ENCODE data around the gene CSRP1.

Gene CSRP1

DNA sequence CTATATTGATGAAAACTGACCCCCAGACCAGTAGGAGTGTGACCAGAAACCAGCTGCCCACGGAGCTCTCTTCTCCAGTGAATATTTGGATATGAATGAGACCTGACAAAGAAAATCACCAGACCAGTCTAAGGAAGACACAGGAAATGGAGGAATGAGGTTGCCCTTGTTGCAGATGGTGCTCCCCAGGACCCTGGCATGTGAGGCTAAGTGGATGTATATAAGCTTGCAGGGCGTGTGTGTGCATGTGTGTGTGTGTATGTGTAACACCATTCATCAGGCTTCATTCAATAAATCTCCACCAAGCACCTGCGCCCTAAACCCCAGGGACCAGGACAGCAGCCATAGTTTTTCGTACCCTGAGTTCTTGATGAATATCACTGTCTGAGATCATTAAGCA, 52.3 kb downstream of the CSRP1 start:
- no peak for DNase-seq (ENCODE audit: low read depth)

- no peak for DNase-seq (ENCODE audit: low read depth)
Observed at GRCh38 chr1:201452866-201453265, 54.1 kb downstream of the CSRP1 start.

- DNase-seq (ENCODE audit: low read depth): no peak
Observed at GRCh38 chr1:201450721-201451291, 56.1 kb downstream of the CSRP1 start.

- no peak for DNase-seq (ENCODE audit: low read depth)
Observed at GRCh38 chr1:201448990-201449389, 57.9 kb downstream of the CSRP1 start.

DNA sequence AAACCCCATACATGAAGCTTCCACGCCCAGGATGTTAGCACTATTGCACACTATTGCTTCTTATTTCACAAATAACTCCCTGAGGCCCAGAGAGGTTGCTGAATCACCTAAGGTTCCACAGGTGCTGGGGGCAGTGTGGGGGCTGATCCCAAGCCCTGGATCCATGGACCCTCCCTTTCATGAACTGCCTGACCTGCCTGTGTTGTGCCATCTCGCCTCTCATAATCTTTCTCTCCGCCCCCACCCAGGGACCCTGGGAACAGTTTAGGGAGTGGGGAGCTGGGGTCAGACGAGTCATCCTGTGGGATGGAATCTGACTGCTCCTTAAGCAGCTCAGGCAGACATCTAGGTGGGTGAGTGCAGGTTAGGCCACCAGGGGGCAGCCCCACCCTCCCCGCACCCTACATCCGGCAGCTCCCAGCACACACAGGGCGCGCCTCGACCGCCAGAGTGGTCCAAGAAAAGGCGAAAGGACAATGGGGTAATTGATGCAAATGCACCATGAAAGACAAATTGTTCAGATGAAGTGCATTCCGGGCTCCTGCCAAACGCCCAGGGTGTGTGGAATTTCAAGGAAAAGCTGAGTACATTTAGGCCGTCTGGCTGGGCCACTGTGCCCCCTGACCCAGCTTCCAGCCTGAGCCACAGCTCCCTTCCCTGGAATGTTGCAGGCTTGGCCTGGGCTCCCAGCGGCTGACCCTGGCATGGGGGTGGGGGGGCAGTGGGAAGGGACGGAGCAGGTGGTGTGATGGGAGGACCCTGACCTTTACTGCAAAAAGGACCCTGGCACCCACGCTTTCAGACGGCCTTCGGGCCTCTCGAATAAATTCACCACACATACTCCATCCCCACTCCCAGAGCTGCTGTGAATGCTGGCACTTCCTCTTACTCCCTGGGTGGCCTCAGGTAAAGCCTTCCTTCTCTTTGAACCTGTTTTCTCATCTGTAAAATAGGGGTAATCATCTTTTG, 58.7 kb downstream of the CSRP1 start:
- no peak for DNase-seq (ENCODE audit: low read depth)

DNA sequence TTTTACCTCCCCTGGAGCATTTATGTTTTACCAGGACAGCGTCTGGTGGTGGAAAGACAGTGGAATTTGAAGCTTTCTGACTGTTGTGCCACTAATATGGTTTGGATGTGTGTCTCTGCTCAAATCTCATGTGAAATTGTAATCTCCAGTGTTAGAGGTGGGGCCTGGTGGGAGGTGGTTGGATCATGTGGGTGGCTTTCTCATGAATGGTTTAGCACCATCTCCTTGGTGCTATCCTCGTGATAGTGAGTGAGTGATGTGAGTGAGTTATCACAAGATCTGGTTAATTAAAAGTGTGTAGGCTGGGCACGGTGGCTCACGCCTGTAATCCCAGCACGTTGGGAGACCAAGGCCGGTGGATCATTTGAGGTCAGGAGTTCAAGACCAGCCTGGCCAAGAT, 61.6 kb downstream of the CSRP1 start:
- no peak for DNase-seq (ENCODE audit: low read depth)

DNA sequence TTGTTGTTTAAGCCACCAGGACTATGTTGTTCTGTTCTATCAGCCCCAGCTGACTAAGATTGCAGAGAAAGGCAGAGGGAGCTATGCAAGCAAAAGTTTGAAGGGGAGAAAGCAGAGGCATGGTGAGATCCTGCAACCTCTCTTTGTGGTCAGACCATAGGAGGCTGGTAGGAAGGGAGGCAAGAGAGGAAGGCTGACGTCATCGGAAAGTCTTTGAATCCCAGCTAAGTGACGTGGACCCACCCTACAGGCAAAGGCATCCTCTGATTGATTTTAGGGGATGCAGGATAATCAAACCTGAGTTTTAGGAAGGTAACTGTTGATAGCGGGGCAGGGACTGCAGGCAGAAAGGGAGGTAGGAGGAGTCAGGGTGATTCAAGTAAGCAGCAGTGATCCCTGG, 62.1 kb downstream of the CSRP1 start:
- DNase-seq (ENCODE audit: low read depth): no peak

GRCh38 chr1:201443747-201444146, 63.2 kb downstream of the CSRP1 start:
- no peak for DNase-seq (ENCODE audit: low read depth)

- no peak for DNase-seq (ENCODE audit: low read depth)
Observed at GRCh38 chr1:201436969-201437368, 70.0 kb downstream of the CSRP1 start.

DNA sequence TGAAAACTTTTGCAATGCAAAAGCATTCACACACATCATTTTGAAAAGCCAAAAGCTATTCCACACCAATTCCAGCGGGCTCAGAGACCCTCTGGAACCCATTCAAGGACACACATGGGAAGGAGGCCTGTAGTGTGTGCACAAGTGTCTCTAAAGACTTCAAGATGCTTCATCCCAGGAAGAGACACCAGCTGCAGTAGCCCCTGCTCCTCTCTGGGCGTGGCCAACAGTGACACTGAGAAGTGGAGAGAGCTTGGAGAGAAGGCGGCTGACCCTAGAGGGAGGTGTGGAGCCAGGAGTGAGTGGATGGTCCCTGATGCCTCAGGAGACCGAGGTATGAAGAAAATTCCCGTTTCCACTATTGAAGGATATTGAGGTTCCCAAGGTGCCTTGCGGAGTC, 70.5 kb downstream of the CSRP1 start:
- no peak for DNase-seq (ENCODE audit: low read depth)

DNA sequence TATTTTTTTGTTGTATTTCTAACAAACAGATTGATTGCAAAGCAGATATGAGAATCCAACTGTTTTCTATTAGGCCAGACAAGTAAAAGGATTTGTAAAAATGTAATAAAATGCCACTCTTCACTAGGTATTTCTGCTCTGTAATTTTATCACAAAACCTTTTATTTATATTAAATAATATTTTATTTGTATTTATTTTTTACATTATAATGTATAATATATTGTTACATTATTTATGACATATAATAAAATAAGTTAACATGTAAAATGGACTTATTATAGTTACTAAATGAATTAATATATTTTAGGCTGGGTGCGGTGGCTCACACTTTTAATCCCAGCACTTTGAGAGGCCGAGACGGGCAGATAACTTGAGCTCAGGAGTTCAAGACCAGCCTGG, 72.7 kb downstream of the CSRP1 start:
- DNase-seq (ENCODE audit: low read depth): no peak

DNA sequence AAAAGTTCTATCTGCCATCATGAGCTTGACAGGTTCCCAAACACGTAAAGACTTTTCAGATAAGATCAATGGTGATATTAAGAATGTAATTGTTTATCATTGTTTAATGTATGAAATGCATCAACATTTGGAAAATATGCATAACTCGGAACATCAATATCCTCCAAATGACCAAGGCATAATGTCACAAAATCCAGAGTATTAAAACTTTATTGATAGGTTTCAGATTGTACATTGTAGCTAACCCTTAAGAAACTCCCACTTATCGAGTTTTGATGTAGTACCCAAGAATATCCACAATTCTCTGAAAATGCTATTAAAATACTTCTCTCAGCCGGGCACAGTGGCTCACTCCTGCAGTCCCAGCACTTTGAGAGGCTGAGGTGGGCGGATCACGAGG, 73.3 kb downstream of the CSRP1 start:
- DNase-seq (ENCODE audit: low read depth): no peak
